Measurements from ENCODE around the gene VWDE.

Gene VWDE

DNA sequence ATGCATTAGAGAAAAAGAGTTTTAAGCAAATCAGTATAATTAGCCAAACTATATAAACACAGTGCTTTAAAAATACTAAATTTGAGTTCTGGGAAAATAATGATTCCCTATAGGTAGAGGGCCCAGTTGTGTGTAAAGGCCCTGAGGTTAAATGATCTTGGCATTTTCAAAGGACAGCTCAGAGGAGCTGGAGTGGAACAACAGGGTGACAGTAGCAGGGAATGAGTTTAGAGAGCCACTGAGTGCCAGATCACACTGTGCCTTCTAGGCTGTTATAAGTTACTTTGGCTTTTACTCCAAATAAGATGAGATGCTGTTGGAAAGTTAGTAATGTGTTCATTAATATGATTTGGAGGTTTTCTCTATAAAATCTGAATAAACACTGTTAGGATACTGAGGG is 34.6 kb downstream of the VWDE start:
- no peaks in the 10 kb centered on the region for H3K4me1 ChIP-seq
- no peak overlapping the region for H3K4me3 ChIP-seq (ENCODE audit: low read depth, low read length)
- H3K79me2 ChIP-seq = no peaks in the 10 kb centered on the region
- H3K9me3 ChIP-seq (ENCODE audit: control insufficient read depth, low read length) = no peaks in the 10 kb centered on the region
- no peaks in the 10 kb centered on the region for H3K27me3 ChIP-seq (ENCODE audit: control insufficient read depth, insufficient read depth, low read length)
- TF ChIP-seq, protein P1, sequence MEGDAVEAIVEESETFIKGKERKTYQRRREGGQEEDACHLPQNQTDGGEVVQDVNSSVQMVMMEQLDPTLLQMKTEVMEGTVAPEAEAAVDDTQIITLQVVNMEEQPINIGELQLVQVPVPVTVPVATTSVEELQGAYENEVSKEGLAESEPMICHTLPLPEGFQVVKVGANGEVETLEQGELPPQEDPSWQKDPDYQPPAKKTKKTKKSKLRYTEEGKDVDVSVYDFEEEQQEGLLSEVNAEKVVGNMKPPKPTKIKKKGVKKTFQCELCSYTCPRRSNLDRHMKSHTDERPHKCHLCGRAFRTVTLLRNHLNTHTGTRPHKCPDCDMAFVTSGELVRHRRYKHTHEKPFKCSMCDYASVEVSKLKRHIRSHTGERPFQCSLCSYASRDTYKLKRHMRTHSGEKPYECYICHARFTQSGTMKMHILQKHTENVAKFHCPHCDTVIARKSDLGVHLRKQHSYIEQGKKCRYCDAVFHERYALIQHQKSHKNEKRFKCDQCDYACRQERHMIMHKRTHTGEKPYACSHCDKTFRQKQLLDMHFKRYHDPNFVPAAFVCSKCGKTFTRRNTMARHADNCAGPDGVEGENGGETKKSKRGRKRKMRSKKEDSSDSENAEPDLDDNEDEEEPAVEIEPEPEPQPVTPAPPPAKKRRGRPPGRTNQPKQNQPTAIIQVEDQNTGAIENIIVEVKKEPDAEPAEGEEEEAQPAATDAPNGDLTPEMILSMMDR (IDR thresholded peaks at IDR 0.05) = no peak
- H3K4me2 ChIP-seq (ENCODE audit: low read length) = no peak overlapping the region
- H3K36me3 ChIP-seq (ENCODE audit: control insufficient read depth, insufficient read depth, low read length) = no peaks in the 10 kb centered on the region
- no peak overlapping the region for H2AFZ ChIP-seq
- H3K27ac ChIP-seq = no peak overlapping the region
- H3K9ac ChIP-seq = no peak overlapping the region

DNA sequence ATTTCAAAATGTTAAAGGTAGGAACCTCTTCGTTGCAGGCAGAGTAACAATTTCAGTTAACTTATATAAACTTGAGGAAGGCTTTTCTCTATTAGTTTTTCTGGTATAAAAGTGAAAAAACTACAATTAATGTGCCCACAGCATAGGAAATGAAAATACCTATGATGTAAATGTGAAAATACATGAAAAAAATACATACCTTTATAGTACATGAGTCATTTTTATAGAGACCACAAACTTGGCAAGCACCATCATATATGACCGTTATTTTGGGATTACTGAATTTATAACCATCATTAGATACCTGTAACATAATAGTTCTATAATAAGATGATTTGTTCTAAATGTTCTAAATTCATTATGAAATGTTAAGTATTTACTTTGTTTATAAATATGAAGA is 42.7 kb downstream of the VWDE start:
- Histone ChIP-seq H3K27me3 (ENCODE audit: control insufficient read depth, insufficient read depth, low read length) (no peaks in the 10 kb centered on the region), H3K27ac (no peak overlapping the region)

DNA sequence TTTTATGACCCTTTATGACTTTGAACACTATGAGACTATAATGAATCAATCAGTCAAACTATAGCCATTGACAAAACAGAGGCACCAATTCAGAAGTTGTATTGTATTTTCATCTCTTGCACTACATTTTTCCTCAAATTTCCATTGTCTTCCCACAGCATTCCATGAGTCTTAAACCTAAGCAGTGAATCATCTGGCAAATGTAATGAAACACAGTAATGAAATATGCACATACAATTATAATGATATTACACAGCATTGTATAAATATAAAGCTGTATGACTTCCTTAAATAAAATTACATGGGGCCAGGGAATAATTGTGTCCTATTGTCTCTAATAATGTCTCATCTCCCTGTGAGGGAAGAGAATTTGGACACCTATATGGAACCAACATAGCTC is 45.0 kb downstream of the VWDE start:
- Histone ChIP-seq H2AFZ (no peak overlapping the region), H3K27ac (no peak overlapping the region), H3K4me1 (no peaks in the 10 kb centered on the region), H3K79me2 (no peaks in the 10 kb centered on the region), H3K36me3 (ENCODE audit: control insufficient read depth, insufficient read depth, low read length) (no peaks in the 10 kb centered on the region), H3K9me3 (ENCODE audit: control insufficient read depth, low read length) (no peaks in the 10 kb centered on the region), H3K9ac (no peak overlapping the region), H3K27me3 (ENCODE audit: control insufficient read depth, insufficient read depth, low read length) (no peaks in the 10 kb centered on the region), H3K4me3 (ENCODE audit: low read depth, low read length) (no peak overlapping the region), H3K4me2 (ENCODE audit: low read length) (no peak overlapping the region)
- TF ChIP-seq, protein P1 (IDR thresholded peaks at IDR 0.05) = no peak

More for the DNA sequence above, 42.7 kb downstream of the VWDE start:
- Histone ChIP-seq H3K9me3 (ENCODE audit: control insufficient read depth, low read length) (no peaks in the 10 kb centered on the region), H3K4me1 (no peaks in the 10 kb centered on the region), H3K79me2 (no peaks in the 10 kb centered on the region), H3K4me2 (ENCODE audit: low read length) (no peak overlapping the region), H3K9ac (no peak overlapping the region), H3K36me3 (ENCODE audit: control insufficient read depth, insufficient read depth, low read length) (no peaks in the 10 kb centered on the region), H3K4me3 (ENCODE audit: low read depth, low read length) (no peak overlapping the region), H2AFZ (no peak overlapping the region)
- TF ChIP-seq, protein P1 (IDR thresholded peaks at IDR 0.05) = no peak

DNA sequence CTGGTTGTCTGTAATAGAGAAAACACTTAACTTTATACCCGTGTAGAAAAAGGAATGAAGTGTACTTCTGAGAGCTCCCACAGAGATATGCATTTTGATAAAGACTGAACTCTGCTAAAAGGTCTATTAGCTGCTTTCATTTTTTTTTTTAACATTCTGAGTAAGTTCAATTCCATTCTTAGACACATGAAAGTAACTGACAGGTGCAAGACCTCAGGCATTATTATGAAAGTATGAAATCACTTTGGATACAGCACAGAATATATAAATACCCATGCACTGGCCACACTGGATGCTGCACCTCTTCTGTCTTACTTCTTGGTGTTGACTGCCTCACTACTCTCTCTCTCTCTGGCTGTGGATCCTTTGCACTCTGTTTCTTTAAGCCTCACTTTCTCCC is 46.2 kb downstream of the VWDE start:
- Histone ChIP-seq H3K79me2 (no peaks in the 10 kb centered on the region), H3K27me3 (ENCODE audit: control insufficient read depth, insufficient read depth, low read length) (no peaks in the 10 kb centered on the region), H3K4me3 (ENCODE audit: low read depth, low read length) (no peak overlapping the region), H3K27ac (no peak overlapping the region), H3K9me3 (ENCODE audit: control insufficient read depth, low read length) (peaks cover under 1% of the 10 kb centered on the region), H3K9ac (no peak overlapping the region), H3K4me2 (ENCODE audit: low read length) (no peak overlapping the region), H3K36me3 (ENCODE audit: control insufficient read depth, insufficient read depth, low read length) (no peaks in the 10 kb centered on the region), H3K4me1 (no peaks in the 10 kb centered on the region), H2AFZ (no peak overlapping the region)
- TF ChIP-seq, protein P1 (IDR thresholded peaks at IDR 0.05) = no peak

DNA sequence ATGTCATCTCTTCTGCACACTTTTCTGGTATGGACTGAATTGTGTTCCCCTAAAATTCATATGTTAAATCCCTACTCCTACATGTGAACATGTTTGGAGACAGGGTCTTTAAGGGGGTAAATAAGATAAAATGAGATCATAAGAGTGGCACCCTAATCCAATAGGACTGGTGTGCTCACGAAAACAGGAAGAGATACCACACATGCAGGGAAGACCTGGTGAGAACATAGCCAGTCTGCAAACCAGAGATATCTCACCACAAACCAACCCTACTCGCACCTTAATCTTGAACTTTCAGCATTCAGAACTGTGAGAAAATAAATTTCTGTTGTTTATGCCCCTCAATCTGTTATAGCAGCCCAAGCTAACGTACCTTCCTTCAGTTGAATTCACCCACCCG is 51.8 kb downstream of the VWDE start:
- Histone ChIP-seq H3K9me3 (ENCODE audit: control insufficient read depth, low read length) (peaks cover 5% of the 10 kb centered on the region), H3K4me2 (ENCODE audit: low read length) (no peak overlapping the region), H3K36me3 (ENCODE audit: control insufficient read depth, insufficient read depth, low read length) (no peaks in the 10 kb centered on the region), H3K27ac (no peak overlapping the region), H3K4me1 (no peaks in the 10 kb centered on the region), H3K27me3 (ENCODE audit: control insufficient read depth, insufficient read depth, low read length) (no peaks in the 10 kb centered on the region), H3K4me3 (ENCODE audit: low read depth, low read length) (no peak overlapping the region), H3K79me2 (no peaks in the 10 kb centered on the region), H2AFZ (no peak overlapping the region), H3K9ac (no peak overlapping the region)
- TF ChIP-seq, protein P1 (IDR thresholded peaks at IDR 0.05) = no peak

Data from parathyroid adenoma (tissue), 2 donors.